Lower leg skin (tissue), 3 donors: Measurements from ENCODE around the gene KIF26B.

ENCODE experiments used
- CTCF ChIP-seq, 3 donors: fragments of 450-650 bp; IDR thresholded peaks; one replicate each; pipeline ENCODE4 v1.5.1; 2016; ENCODE audit warnings: antibody characterized with exemption in 3 of 3, mild to moderate bottlenecking in 3 of 3, moderate library complexity in 2 of 3
- POLR2A ChIP-seq, 2 donors: fragments of 450-650 bp; IDR thresholded peaks; one replicate each; pipeline ENCODE4 v1.6.1; 2016 to 2017; ENCODE audit warnings: antibody characterized with exemption in 2 of 2, mild to moderate bottlenecking in 1 of 2, moderate library complexity in 1 of 2

- TF ChIP-seq CTCF (IDR thresholded peaks at IDR 0.05) (no peak), POLR2A (IDR thresholded peaks at IDR 0.05) (no peak)
These were observed 454.8 kb downstream of the KIF26B start for GRCh38 chr1:245609354-245610150.
